Right ventricle myocardium inferior (tissue), 1 donor: ENCODE results near the gene XCL2. TPM values are rescaled to one million over a fixed set of nuclear protein-coding genes. Genes with fewer than 3 reads are reported as not detected.

Experiments
- ATAC-seq: fragments of 200-7000 bp; cut with Tn5 transposase; one replicate; pipeline ENCODE4 v1.9.1; 2020; ENCODE audit warnings: mild to moderate bottlenecking, moderate library complexity
- DNase-seq: peaks from one replicate; pipeline ENCODE4 v3.0.0; 2021; ENCODE audit errors: missing footprints
- intact Hi-C: fragments of 100-400 bp; cut with DNase I; formaldehyde crosslinking; loops from one replicate; pipeline ENCODE4 v1.11.0; 2022
- total RNA-seq: library from RNA; stranded (reverse); fragmentation: NEBNext Ultra II Directional; extraction: Animal tissue kit (Norgen Biotek cat#: 25700); gene quantifications from one replicate; pipeline ENCODE4 v1.2.1, GENCODE V29; 2021
- donor health status: DM: no; HTN: yes; CAD: no; lungs with severe emphysema.

The XCL2 gene
- total RNA-seq, 1 donor from 2014 or later, result not detected

DNA sequence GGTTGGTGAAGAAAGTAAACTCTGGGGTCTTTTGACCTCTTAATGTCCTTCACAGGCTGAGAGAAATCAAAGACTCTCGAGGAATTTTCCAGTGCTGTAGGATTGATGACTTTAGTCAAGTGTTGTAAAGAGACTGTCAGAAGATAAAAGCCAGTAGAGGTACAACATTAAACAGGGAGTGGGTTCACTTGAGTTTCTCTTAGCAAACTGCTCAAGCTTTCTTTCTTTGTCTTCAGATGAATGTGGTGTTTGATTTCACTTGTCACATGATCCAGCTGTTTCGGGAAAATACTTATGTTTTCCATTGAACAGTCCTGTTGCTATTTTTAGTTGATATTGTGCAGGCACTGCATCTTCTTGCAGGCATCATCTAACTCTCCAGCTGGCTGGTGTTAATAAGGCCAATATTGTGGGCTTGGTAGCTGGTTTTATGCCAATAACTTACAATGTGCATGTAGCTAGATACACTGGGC is 45.6 kb downstream of the XCL2 start:
- DNase-seq (no peak), ATAC-seq (peak; percentile 26)
- intact Hi-C loops, result no loop called here

DNA sequence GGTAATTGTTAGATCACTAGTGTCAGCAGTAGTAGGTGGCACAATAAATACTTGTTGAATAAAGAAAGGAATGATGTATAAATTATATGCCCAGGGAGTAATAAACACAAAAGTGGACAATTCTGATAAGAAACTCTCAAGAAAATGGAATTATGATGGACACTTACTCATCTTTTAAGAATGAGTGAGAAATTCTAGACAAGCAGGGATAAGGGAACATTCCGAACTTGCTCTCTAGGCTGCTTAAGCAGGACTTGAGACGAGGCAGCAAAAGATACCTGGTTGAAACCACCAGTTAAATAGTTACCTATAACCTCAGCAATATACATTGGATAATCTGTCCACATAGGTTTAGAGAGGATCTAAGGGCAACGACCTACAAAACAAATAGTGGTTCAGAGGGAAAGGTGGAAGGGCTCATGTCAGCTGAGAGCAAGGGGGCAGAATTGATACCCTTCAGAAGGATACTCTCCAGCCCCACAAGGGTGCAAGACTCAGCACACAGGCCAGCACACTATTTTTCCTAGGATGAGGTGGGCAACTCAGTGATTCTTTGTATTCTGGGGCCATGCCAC is 46.3 kb downstream of the XCL2 start:
- no peak for DNase-seq
- no peak for ATAC-seq
- intact Hi-C loops, result no loop called here

DNA sequence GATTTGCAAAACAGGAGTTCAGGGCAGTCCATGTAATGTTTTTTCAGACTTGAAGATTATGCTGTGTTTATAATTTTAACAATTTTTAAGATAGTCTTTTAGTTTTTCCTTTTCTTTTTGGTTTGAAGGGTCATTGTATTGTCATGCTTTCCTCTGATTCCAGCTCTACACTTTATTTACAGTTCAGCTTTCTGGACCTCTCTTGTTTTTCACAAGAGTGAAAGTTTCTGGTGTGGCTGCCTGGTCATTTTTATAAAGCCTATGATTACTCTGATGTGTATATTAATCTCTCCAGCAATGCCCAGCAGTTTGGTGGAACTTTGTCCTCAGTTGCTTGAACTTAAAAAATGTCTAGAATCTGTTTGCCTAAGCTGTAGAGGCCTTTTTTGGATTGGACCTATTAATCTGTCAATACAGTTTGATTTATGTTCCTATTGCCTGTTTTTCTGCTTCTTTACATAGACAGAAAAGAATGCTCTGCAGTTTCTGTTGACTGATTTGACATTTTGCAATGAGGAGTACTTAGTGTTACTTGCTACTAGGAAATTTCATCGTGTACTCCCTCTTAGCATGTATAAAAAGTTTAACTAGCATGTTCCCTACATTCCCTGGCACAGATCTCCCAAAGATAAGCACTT is 52.2 kb downstream of the XCL2 start:
- intact Hi-C loops, result no loop called here

More for the DNA sequence above, 52.2 kb downstream of the XCL2 start:
- no peak for ATAC-seq
- no peak for DNase-seq

Other genes with a start within 250 kb of the XCL2 start
- 0.57 TPM for gene XCL1, start 32.6 kb upstream of the XCL2 start, total RNA-seq
- 42.0 TPM for gene DPT, start 185.2 kb upstream of the XCL2 start, total RNA-seq